ENCODE data around the gene PRAF2. TPM values are rescaled to one million over a fixed set of nuclear protein-coding genes. Genes with fewer than 3 reads are reported as not detected.

Gene PRAF2
- total and polyA plus RNA-seq, 9 of the 15 experiments (the other 6 are each of a cell fraction or from before 2014, with no cell fraction given): 0.24 to 5.7 (median 2.0) TPM

DNA sequence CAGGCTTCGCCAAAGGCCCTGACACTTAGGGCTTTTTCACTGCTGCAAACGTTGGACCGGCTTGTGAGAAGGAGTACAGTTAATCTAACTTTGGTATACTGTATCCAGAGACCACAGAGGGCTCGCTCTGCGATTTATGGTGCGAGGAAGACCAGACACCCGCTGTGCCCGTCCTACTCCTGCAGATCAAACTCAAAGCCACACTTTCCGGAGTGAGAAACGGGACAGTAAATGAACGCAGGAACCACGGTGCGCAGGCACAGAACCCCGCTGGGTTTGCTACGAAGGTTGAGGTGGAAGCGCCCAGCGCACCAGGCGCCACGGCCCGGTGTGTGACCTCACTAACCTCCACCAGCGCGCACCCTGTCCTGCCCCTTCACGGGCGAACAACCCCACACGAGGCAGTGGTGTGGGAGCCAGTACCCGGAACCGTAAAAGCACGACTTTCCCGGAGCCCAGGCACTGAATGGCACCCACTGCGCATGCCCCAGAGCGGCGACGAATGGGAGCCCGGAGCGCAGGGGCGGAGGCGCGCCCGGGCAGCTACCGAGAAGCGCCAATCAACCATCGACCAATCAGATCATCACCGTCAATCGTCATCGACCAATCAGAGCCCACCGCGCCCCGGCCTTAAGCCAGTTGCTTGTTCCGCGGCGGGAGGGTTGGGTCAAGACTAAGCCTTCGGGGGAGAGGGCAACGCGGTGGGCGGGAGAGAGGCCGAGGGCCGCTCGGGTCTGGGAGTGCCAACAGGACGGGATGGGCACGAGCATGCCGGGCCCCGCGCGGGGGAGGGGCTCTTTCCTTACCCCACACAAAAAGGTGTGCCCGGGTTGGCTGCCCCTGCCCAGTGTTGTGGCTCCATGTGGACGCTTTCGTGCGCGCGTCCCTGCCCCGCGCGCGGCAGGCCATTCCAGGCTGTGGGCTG, 27.2 kb upstream of the PRAF2 start (continued):
- TF ChIP-seq, protein P1, sequence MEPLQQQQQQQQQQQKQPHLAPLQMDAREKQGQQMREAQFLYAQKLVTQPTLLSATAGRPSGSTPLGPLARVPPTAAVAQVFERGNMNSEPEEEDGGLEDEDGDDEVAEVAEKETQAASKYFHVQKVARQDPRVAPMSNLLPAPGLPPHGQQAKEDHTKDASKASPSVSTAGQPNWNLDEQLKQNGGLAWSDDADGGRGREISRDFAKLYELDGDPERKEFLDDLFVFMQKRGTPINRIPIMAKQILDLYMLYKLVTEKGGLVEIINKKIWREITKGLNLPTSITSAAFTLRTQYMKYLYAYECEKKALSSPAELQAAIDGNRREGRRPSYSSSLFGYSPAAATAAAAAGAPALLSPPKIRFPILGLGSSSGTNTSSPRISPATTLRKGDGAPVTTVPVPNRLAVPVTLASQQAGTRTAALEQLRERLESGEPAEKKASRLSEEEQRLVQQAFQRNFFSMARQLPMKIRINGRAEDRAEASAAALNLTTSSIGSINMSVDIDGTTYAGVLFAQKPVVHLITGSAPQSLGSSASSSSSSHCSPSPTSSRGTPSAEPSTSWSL (CRISPR knock-in tag; IDR thresholded peaks at IDR 0.05; ENCODE audit: borderline replicate concordance): no peak
- TF ChIP-seq FOXJ2 (tag; IDR thresholded peaks at IDR 0.05) (no peak), RBBP5 (IDR thresholded peaks at IDR 0.05; ENCODE audit: borderline replicate concordance, insufficient read depth, low read length, poor library complexity, severe bottlenecking) (no peak), ZNF695 (CRISPR knock-in tag; IDR thresholded peaks at IDR 0.05) (no peak), HIVEP1 (CRISPR knock-in tag; IDR thresholded peaks at IDR 0.05) (no peak), ZNF764 (CRISPR knock-in tag; IDR thresholded peaks at IDR 0.05; ENCODE audit: low read depth) (no peak), CBFA2T3 (IDR thresholded peaks at IDR 0.05) (no peak), TARDBP (IDR thresholded peaks at IDR 0.05) (no peak), SMAD1 (IDR thresholded peaks at IDR 0.05; ENCODE audit: low read depth, low read length, partially characterized antibody) (peak; percentile 1), NCOA2 (IDR thresholded peaks at IDR 0.05; ENCODE audit: partially characterized antibody in 2 of 2) (no peak), ZNF436 (CRISPR knock-in tag; IDR thresholded peaks at IDR 0.05) (no peak)
- TF ChIP-seq, protein P2, sequence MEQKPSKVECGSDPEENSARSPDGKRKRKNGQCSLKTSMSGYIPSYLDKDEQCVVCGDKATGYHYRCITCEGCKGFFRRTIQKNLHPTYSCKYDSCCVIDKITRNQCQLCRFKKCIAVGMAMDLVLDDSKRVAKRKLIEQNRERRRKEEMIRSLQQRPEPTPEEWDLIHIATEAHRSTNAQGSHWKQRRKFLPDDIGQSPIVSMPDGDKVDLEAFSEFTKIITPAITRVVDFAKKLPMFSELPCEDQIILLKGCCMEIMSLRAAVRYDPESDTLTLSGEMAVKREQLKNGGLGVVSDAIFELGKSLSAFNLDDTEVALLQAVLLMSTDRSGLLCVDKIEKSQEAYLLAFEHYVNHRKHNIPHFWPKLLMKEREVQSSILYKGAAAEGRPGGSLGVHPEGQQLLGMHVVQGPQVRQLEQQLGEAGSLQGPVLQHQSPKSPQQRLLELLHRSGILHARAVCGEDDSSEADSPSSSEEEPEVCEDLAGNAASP (IDR thresholded peaks at IDR 0.05): no peak
- TF ChIP-seq, protein P3, sequence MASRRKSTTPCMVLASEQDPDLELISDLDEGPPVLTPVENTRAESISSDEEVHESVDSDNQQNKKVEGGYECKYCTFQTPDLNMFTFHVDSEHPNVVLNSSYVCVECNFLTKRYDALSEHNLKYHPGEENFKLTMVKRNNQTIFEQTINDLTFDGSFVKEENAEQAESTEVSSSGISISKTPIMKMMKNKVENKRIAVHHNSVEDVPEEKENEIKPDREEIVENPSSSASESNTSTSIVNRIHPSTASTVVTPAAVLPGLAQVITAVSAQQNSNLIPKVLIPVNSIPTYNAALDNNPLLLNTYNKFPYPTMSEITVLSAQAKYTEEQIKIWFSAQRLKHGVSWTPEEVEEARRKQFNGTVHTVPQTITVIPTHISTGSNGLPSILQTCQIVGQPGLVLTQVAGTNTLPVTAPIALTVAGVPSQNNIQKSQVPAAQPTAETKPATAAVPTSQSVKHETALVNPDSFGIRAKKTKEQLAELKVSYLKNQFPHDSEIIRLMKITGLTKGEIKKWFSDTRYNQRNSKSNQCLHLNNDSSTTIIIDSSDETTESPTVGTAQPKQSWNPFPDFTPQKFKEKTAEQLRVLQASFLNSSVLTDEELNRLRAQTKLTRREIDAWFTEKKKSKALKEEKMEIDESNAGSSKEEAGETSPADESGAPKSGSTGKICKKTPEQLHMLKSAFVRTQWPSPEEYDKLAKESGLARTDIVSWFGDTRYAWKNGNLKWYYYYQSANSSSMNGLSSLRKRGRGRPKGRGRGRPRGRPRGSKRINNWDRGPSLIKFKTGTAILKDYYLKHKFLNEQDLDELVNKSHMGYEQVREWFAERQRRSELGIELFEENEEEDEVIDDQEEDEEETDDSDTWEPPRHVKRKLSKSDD (conservative IDR thresholded peaks at IDR 0.05; ENCODE audit: low read length): no peak
- TF ChIP-seq, protein P4, sequence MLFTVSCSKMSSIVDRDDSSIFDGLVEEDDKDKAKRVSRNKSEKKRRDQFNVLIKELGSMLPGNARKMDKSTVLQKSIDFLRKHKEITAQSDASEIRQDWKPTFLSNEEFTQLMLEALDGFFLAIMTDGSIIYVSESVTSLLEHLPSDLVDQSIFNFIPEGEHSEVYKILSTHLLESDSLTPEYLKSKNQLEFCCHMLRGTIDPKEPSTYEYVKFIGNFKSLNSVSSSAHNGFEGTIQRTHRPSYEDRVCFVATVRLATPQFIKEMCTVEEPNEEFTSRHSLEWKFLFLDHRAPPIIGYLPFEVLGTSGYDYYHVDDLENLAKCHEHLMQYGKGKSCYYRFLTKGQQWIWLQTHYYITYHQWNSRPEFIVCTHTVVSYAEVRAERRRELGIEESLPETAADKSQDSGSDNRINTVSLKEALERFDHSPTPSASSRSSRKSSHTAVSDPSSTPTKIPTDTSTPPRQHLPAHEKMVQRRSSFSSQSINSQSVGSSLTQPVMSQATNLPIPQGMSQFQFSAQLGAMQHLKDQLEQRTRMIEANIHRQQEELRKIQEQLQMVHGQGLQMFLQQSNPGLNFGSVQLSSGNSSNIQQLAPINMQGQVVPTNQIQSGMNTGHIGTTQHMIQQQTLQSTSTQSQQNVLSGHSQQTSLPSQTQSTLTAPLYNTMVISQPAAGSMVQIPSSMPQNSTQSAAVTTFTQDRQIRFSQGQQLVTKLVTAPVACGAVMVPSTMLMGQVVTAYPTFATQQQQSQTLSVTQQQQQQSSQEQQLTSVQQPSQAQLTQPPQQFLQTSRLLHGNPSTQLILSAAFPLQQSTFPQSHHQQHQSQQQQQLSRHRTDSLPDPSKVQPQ (CRISPR knock-in tag; IDR thresholded peaks at IDR 0.05; ENCODE audit: borderline replicate concordance): no peak
